K562 (cell line): Measurements from ENCODE around the gene PRDX4. TPM values are rescaled to one million over a fixed set of nuclear protein-coding genes. Genes with fewer than 3 reads are reported as not detected.

Experiments
- ATAC-seq: fragments of 200-7000 bp; cut with Tn5 transposase; 3 replicates; pipeline ENCODE4 v1.9.1; 2020; ENCODE audit warnings: moderate library complexity
- BruUV-seq: library from RNA; stranded (reverse); fragments of 400-500 nt; replicated peaks from 2 replicates; lab custom pipeline; 2021; lab: Mats Ljungman, UMichigan
- CTCF ChIA-PET: fragments of 300-600 bp; formaldehyde crosslinking; extraction: SDS; loops from one replicate; lab custom pipeline; 2021; ENCODE audit warnings: low intra/inter-chr PET ratio; lab: Yijun Ruan, JAX
- POLR2A ChIA-PET: fragments of 300-600, 350-650 bp; sonication (Branson Sonifier 250); formaldehyde crosslinking; extraction: SDS; loops from one replicate; lab custom pipeline; 2021; ENCODE audit warnings: antibody characterized with exemption, inconsistent platforms; lab: Yijun Ruan, JAX
- DNase-seq, 4 experiments: peaks; one replicate each; pipeline versions ENCODE4 v3.0.0 to v3.0.0-alpha.2; 2011 to 2018; ENCODE audit warnings: low spot score in 3 of 4, mixed read lengths in 3 of 4; ENCODE audit errors: extremely low read depth in 1 of 4
- FAIRE-seq: peaks from 2 replicates; lab custom pipeline; 2011; peaks lifted over from hg19 to GRCh38; lab: Jason Lieb, UNC
- H2AFZ ChIP-seq: 2 replicates; pipeline ENCODE4 v1.6.0; 2011; ENCODE audit warnings: low read depth, low read length, control low read depth, inconsistent platforms
- H3K27ac ChIP-seq: fragments of 200-600 bp; 3 replicates; pipeline ENCODE4 v1.8.0; 2011; ENCODE audit warnings: low read depth, mild to moderate bottlenecking, control low read depth, inconsistent platforms, low read length, moderate library complexity, mixed read lengths; ENCODE audit errors: extremely low read depth
- H3K27me3 ChIP-seq, 2 experiments: fragments of 300-600 bp in 1 of 2; 2 replicates in 1 of 2; 3 replicates in 1 of 2; pipeline versions ENCODE4 v1.6.0 to v1.8.0; 2011; ENCODE audit warnings: inconsistent platforms in 2 of 2, low read length in 2 of 2, mild to moderate bottlenecking in 1 of 2, mixed read lengths in 1 of 2, moderate library complexity in 1 of 2; ENCODE audit not compliant: control insufficient read depth in 2 of 2, insufficient read depth in 2 of 2
- H3K36me3 ChIP-seq: fragments of 300-600 bp; 3 replicates; pipeline ENCODE4 v1.8.0; 2011; ENCODE audit warnings: mild to moderate bottlenecking, low read length, inconsistent platforms; ENCODE audit not compliant: control insufficient read depth, insufficient read depth
- H3K4me1 ChIP-seq, 2 experiments: fragments of 200-600 bp in 1 of 2; replicated peaks in 1 of 2; 2 replicates in 1 of 2; 3 replicates in 1 of 2; pipeline versions ENCODE4 v1.5.1 to v1.8.0; 2011; ENCODE audit warnings: inconsistent platforms in 2 of 2, low read length in 2 of 2, mild to moderate bottlenecking in 1 of 2, mixed read lengths in 1 of 2, moderate library complexity in 1 of 2; ENCODE audit not compliant: control insufficient read depth in 2 of 2, insufficient read depth in 2 of 2
- H3K4me2 ChIP-seq: 2 replicates; pipeline ENCODE4 v1.6.1; 2011; ENCODE audit warnings: low read length, control low read depth, inconsistent platforms, mixed read lengths; ENCODE audit not compliant: insufficient read depth
- H3K4me3 ChIP-seq: fragments of 200-600 bp; sonication (generic), shearing (Covaris generic); 2 replicates; pipeline ENCODE4 v1.5.1; 2016; ENCODE audit warnings: control low read depth, inconsistent platforms
- H3K79me2 ChIP-seq: fragments of 200-600 bp; 3 replicates; pipeline ENCODE4 v1.8.0; 2011; ENCODE audit warnings: low read length, inconsistent platforms; ENCODE audit not compliant: control insufficient read depth, insufficient read depth
- H3K9ac ChIP-seq, 2 experiments: 2 replicates each; pipeline versions ENCODE4 v1.6.0 to v1.6.1; 2011; ENCODE audit warnings: low read depth in 2 of 2, low read length in 2 of 2, control low read depth in 1 of 2, inconsistent platforms in 1 of 2, mild to moderate bottlenecking in 1 of 2, mixed read lengths in 1 of 2; ENCODE audit not compliant: insufficient read depth in 1 of 2
- H3K9me1 ChIP-seq: one replicate; pipeline ENCODE4 v1.6.0; 2011; ENCODE audit warnings: inconsistent platforms, mild to moderate bottlenecking, low read length, moderate library complexity; ENCODE audit not compliant: control insufficient read depth, insufficient read depth
- H3K9me3 ChIP-seq: replicated peaks from 2 replicates; pipeline ENCODE4 v1.5.1; 2011; ENCODE audit warnings: low read depth, low read length, inconsistent platforms; ENCODE audit not compliant: control insufficient read depth, insufficient read depth
- H4K20me1 ChIP-seq: replicated peaks from 2 replicates; pipeline ENCODE4 v1.6.1; 2011; ENCODE audit warnings: low read length, inconsistent platforms, mixed read lengths; ENCODE audit not compliant: control insufficient read depth, insufficient read depth
- EGR1 ChIP-seq: fragments of 450-650 bp; conservative IDR thresholded peaks from 2 replicates; pipeline ENCODE4 v1.6.1; 2017; ENCODE audit warnings: mild to moderate bottlenecking
- GTF2F1 ChIP-seq: IDR thresholded peaks from 2 replicates; pipeline ENCODE4 v1.6.1; 2011; ENCODE audit warnings: low read depth, low read length, improper control_type of control experiment
- RFX5 ChIP-seq: IDR thresholded peaks from 2 replicates; pipeline ENCODE4 v1.6.1; 2011; ENCODE audit warnings: low read depth, mild to moderate bottlenecking, improper control_type of control experiment, low read length
- TRIM28 ChIP-seq: fragments of 450-650 bp; IDR thresholded peaks from 2 replicates; pipeline ENCODE4 v1.6.1; 2017
- WGBS: fragments of 100-300 bp; shearing (Covaris generic); methylation state at CpG from one replicate; pipeline ENCODE4 v1.1.6; 2016; ENCODE audit warnings: low coverage, mixed read lengths; ENCODE audit not compliant: insufficient coverage; ENCODE audit errors: missing lambda C conversion rate; 5-methylcytosine and 5-hydroxymethylcytosine counted together
- in situ Hi-C: fragments of 300-500 bp; cut with MboI; formaldehyde crosslinking; loops from 4 replicates; pipeline ENCODE4 v1.15.0; 2018; ENCODE audit warnings: inconsistent platforms, mixed read lengths
- intact Hi-C: fragments of 100-400 bp; cut with micrococcal nuclease; formaldehyde crosslinking; loops from 2 replicates; pipeline ENCODE4 v1.14.2; 2022
- polyA plus RNA-seq, 8 experiments: library from polyadenylated mRNA; depleted of rRNA in 4 of 8; stranded (reverse) in 5 of 8; unstranded in 3 of 8; fragments of >200 nt; fragmentation: Nextera tagmentation in 2 of 8; fragmentation: Illumina TruSeq in 1 of 8; extraction: Ambion mirVana in 2 of 8; extraction: Trizol in 1 of 8; gene quantifications; 2 replicates each; pipeline versions ENCODE4 v1.2.1 to v1.2.3, GENCODE V29; 2011 to 2014; ENCODE audit warnings: inconsistent platforms in 1 of 8, missing spikeins in 1 of 8
- total RNA-seq, 7 experiments: library from RNA; depleted of rRNA in 6 of 7; stranded (reverse); fragments of >200 nt in 6 of 7; fragmentation: Illumina TruSeq in 2 of 7; extraction: Trizol in 2 of 7; gene quantifications; 2 replicates each; pipeline versions ENCODE4 v1.2.1 to v1.2.3, GENCODE V29; 2011 to 2021; ENCODE audit warnings: low replicate concordance in 1 of 7
- TF ChIP-seq, protein P1 (sequence below), 2 experiments: fragments of 450-650 bp in 1 of 2; sonication (generic) in 1 of 2; formaldehyde crosslinking in 1 of 2; IDR thresholded peaks; 2 replicates each; pipeline versions ENCODE4 v1.7.1 to v1.9.0; 2016 to 2022; ENCODE audit warnings: inconsistent platforms in 1 of 2, mild to moderate bottlenecking in 1 of 2, missing genetic modification reagents in 1 of 2

PRDX4 gene
- total and polyA plus RNA-seq, 9 of the 15 experiments (the other 6 are each of a cell fraction or from before 2014, with no cell fraction given), result 28.6 to 253 (median 153) TPM

DNA sequence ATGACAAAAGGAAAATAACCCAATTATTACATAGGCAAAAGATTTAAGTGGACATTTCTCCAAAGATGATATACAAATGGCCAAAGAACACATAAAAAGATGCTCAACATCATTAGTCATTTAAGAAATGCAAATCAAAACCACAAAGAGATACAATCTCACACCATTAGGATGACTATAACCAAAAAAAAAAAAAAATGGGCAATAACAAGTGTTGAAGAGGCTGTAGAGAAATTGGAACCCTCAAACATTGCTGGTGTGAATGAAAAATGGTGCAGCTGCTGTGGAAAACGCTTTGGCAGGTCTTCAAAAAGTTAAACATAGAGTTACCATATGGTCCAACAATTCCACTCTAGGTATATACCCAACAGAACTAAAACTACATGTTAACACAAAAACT lies 5.6 kb upstream of the PRDX4 start:
- in situ Hi-C loops, result no loop called here
- Histone ChIP-seq H4K20me1 (no peaks in the 10 kb centered on the region), H3K9ac (no peak overlapping the region), H3K9me3 (no peaks in the 10 kb centered on the region), H3K36me3 (no peaks in the 10 kb centered on the region), H3K27ac (no peak overlapping the region), H3K27me3 (no peaks in the 10 kb centered on the region), H3K9me1 (no peaks in the 10 kb centered on the region), H3K79me2 (no peaks in the 10 kb centered on the region), H3K4me3 (no peak overlapping the region), H3K4me1 (peaks cover 5 to 10% of the 10 kb centered on the region in 2 experiments; a peak in 4 of 5 replicates), H3K4me2 (no peak overlapping the region), H2AFZ (no peak overlapping the region)
- TF ChIP-seq RFX5 (no peak), TRIM28 (no peak), EGR1 (no peak), GTF2F1 (no peak)
- TF ChIP-seq, protein P1, sequence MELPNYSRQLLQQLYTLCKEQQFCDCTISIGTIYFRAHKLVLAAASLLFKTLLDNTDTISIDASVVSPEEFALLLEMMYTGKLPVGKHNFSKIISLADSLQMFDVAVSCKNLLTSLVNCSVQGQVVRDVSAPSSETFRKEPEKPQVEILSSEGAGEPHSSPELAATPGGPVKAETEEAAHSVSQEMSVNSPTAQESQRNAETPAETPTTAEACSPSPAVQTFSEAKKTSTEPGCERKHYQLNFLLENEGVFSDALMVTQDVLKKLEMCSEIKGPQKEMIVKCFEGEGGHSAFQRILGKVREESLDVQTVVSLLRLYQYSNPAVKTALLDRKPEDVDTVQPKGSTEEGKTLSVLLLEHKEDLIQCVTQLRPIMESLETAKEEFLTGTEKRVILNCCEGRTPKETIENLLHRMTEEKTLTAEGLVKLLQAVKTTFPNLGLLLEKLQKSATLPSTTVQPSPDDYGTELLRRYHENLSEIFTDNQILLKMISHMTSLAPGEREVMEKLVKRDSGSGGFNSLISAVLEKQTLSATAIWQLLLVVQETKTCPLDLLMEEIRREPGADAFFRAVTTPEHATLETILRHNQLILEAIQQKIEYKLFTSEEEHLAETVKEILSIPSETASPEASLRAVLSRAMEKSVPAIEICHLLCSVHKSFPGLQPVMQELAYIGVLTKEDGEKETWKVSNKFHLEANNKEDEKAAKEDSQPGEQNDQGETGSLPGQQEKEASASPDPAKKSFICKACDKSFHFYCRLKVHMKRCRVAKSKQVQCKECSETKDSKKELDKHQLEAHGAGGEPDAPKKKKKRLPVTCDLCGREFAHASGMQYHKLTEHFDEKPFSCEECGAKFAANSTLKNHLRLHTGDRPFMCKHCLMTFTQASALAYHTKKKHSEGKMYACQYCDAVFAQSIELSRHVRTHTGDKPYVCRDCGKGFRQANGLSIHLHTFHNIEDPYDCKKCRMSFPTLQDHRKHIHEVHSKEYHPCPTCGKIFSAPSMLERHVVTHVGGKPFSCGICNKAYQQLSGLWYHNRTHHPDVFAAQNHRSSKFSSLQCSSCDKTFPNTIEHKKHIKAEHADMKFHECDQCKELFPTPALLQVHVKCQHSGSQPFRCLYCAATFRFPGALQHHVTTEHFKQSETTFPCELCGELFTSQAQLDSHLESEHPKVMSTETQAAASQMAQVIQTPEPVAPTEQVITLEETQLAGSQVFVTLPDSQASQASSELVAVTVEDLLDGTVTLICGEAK (IDR thresholded peaks at IDR 0.05), result no peak
- TF ChIP-seq, protein P1 (CRISPR knock-in tag; IDR thresholded peaks at IDR 0.05), result no peak
- intact Hi-C loops, result no loop called here
- WGBS, result 0% methylated on average over 1 of the region's 1 CpG
- ChIA-PET CTCF (no interaction called here), POLR2A (no interaction called here)
- BruUV-seq, result no TSS peak
- no peak for FAIRE-seq
- ATAC-seq, result no peak
- no peak for DNase-seq
